Measurements from ENCODE around the gene DTNBP1.
A peak's percentile ranks its signal among the peaks of the same experiment; 100 is the strongest.

Gene DTNBP1

GRCh38 chr6:15662326-15663129 lies at the start of gene DTNBP1:
TSS of gene DTNBP1 (minus strand) at chr6:15663028. CDS start at chr6:15662869, 159 bp downstream.
- TF ChIP-seq ZFX (IDR thresholded peaks at IDR 0.05) (peak; percentile 67), CTCF (conservative IDR thresholded peaks at IDR 0.05) (no peak)
- H3K27ac ChIP-seq, result peak within 1 kb of the TSS; percentile 79

- H3K27ac ChIP-seq, result no peak overlapping the region
- TF ChIP-seq CTCF (conservative IDR thresholded peaks at IDR 0.05) (no peak), ZFX (IDR thresholded peaks at IDR 0.05) (no peak)
Observed at GRCh38 chr6:15709651-15710269, 46.9 kb upstream of the DTNBP1 start.

- H3K27ac ChIP-seq, result no peak overlapping the region
- no peak for TF ChIP-seq CTCF (conservative IDR thresholded peaks at IDR 0.05)
- no peak for TF ChIP-seq ZFX (IDR thresholded peaks at IDR 0.05)
Observed at GRCh38 chr6:15708231-15708630, 45.4 kb upstream of the DTNBP1 start.

GRCh38 chr6:15705981-15706380 lies 43.2 kb upstream of the DTNBP1 start:
- no peak overlapping the region for H3K27ac ChIP-seq
- no peak for TF ChIP-seq ZFX (IDR thresholded peaks at IDR 0.05)
- TF ChIP-seq CTCF (conservative IDR thresholded peaks at IDR 0.05), result no peak

- TF ChIP-seq ZFX (IDR thresholded peaks at IDR 0.05) (no peak), CTCF (conservative IDR thresholded peaks at IDR 0.05) (no peak)
- no peak overlapping the region for H3K27ac ChIP-seq
Observed at GRCh38 chr6:15698471-15698870, 35.6 kb upstream of the DTNBP1 start.

GRCh38 chr6:15697895-15698294 lies 35.1 kb upstream of the DTNBP1 start:
- H3K27ac ChIP-seq, result no peak overlapping the region
- no peak for TF ChIP-seq ZFX (IDR thresholded peaks at IDR 0.05)
- TF ChIP-seq CTCF (conservative IDR thresholded peaks at IDR 0.05), result no peak

GRCh38 chr6:15691250-15691869 lies 28.5 kb upstream of the DTNBP1 start:
- no peak overlapping the region for H3K27ac ChIP-seq
- TF ChIP-seq CTCF (conservative IDR thresholded peaks at IDR 0.05) (peak; percentile 100), ZFX (IDR thresholded peaks at IDR 0.05) (no peak)
